GM18907 (cell line): ENCODE results near the gene MIAT.
"Not testable (repeated sequence)": the region's sequence is repeated elsewhere in the genome, so short reads cannot be mapped to it uniquely, and the experiment has no call there.

ENCODE experiments used
- ATAC-seq: cut with Tn5 transposase; IDR thresholded peaks from one replicate; pipeline ENCODE4 v1.9.1; 2021; ENCODE audit warnings: mild to moderate bottlenecking, moderate library complexity; ENCODE audit not compliant: unreplicated experiment

The MIAT gene

DNA sequence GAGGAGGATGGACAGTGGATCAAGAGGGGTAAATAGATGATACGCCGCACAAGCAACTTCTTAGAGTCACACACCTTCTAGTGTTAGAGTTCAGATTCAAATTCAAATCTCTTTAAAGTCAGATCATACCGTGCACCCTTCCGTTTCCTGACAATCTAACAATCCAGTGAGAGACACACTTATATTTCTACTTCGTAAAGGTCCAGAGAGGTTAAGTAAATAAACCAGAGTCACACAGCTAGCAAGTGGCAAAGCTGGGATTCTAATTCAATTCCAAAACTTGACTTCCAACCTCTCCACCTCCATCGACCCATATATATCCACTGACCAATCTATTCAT is 34.0 kb downstream of the MIAT start:
- ATAC-seq: no peak

DNA sequence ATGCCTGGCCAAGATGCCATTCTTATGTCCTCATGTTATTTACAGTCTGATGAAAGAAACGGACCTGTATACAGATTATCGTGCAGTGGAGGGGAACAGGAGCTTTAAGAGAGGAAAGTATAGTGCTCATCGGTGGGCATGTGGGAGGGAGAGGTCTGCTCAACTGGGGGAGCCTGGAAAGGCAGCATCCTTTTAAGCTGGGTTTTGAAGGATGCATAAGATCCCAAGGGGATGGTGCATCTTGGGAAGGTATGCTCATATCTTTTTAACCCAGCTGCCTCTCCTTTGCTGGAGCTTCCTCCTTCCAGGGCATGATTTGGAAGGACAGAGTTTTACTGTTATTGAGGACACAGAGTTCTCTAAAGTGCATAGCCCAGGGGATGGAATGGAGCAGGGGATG is 34.8 kb downstream of the MIAT start:
- ATAC-seq: no peak

DNA sequence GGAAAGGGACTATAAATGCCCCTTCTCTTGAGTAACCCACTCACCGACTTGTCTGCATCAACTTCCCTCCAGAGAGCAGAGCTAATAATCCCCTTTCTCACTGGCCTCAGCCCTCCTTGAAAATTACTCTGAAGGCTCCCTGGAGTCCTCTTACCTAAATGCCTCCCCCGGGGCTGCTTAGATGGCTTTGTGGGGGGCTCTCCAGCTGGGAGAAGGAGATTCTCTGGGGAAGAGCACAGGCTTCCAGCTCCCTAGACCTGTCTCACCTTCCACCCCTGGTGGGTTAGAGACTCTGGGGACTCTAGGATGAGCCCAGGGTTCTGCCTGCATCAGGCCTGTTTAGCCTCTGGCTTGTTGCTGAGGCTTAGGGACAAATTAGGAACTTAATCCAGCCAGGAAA is 39.8 kb downstream of the MIAT start:
- ATAC-seq: no peak

DNA sequence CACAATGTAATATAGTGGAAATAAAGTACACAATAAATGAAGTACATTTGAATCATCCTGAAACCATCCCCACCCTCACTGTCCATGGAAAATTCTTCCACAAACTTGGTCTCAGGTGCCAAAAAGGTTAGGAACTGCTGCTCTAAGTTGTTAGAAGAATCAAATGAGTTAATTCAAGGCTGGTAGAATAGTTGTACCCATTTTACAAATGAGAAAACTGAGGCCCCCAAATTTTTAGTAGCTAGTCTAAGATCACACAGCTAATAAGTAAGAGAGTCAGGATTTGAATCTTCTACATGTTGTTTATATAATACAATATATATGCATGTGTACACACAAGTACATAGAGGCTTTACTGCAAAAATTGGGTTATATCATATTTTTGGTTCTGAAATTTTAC is 43.1 kb downstream of the MIAT start:
- ATAC-seq: no peak

DNA sequence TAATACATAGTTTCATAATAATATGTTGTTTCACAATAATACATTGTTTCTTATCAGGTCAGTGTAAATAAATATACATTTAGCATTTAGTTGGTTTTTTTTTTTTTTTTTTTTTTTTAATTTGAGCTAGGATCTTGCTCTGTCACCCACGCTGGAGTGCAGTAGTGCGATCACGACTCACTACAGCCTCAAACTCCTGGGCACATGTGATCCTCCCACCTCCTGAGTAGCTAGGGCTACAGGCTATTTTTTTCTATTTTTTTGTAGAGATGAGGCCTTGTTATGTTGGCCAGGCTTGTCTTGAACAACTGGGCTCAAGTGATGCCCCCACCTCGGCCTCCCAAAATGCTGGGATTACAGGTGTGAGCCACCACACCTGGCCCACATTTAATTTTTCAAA is 43.5 kb downstream of the MIAT start:
- ATAC-seq: no peak

DNA sequence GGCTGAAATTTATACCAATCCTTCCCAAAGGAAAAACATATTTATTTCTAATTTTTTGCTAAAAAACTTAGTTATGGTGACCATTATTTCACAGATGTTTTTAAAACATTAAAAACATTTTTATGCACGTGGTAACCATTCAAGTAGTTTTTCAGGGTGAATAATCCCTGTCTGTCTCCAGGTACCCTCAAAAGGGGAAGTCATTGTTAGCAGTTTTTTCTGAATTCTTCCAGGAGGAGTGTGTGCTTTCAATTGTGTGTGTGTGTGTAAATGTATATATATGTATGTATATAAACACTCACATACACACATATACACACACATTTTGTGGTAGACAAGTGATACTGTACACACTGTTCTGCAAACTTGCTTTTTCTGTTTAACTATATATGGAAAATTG is 43.9 kb downstream of the MIAT start:
- ATAC-seq: no peak

DNA sequence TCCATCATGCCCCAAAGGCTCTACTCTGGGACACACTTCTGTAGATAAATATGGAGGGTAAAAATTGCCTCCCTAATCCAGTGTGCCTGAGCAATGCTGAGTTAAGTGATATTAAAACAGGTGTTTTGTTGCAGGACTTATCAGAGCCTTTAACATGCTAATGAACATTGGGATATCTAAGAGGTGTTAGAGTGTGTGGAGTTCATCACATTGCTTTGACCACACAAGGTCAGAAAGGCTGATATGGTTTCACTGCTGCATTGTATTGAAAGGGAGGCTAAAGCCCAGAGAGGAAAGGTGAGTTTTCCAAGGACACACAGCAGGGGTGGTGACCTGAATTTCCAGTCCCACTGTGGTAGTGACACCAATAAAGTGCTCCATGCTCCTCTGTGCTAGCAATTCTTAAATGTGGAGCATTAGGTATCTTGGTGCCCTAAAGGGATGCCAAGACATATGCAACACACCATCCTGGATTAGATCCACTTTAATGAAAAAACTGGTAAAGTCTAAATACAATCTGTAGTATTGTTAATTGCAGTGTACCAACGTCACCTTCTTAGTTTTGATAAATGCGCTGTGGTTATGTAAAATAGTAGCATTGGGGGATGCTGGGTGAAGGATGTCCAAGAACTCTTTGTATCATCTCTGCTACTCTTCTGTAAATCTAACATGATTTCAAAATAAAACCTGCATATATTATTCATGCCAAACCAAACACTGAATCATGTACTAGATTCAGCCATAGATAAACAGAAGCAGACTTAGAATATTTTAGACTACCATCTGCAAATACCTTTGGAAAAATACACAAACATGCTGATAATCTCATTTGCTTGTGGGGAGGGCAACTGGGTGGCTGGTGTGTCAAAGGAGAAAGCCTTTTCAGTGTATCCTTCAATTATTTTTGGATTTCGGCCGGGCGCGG is 45.8 kb downstream of the MIAT start:
- no peak for ATAC-seq

DNA sequence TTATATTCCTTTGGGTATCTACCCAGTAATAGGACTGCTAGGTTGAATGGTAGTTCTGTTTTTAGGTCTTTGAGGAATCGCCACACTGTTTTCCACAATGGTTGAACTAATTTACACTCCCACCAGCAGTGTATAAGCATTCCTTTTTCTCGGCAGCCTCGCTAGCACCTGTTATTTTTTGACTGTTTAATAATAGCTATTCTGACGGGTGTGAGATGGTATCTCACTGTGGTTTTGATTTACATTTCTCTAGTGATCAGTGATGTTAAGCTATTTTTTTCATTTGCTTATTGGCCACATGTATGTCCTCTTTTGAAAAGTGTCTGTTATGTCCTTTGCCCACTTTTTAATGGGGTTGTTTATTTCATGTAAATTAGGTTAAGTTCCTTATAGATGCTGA is 48.0 kb downstream of the MIAT start:
- not testable (repeated sequence) for ATAC-seq

DNA sequence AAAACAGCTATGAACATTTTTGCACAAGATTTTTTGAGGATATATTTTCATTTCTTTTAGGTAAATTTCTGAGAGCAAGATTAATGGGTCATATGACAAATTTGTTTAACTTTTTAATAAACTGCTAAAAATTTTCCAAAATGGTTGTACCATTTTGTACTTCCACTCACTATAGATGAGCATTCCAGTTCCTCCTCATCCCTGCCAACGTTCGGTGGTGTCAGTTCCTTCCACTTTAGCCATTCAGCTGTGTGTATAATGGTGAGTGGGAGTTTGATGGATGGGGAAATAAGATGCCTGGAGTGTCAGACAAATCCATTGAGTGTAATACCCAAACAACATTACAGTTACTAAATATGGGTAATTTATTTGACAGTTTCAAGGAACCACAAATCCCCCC is 49.7 kb downstream of the MIAT start:
- no peak for ATAC-seq

DNA sequence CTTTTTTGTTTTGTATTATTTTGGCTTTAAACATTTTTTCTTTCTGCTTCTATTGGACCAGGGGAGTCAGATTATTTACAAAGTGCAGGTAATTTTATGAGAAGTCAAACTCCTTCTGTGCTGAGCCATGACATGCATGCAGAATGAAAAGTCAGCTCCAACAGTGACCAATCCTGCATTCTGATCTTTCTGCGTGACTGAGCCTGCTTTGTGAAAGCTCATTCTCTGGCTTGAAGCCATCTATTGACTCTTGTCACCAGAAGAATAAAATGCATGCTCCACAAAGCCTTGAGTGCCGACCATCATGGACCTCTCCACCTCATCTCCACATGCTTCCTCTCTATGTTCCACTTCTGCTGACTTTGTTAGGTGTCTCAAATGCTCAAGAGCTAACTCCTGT is 50.2 kb downstream of the MIAT start:
- no peak for ATAC-seq

DNA sequence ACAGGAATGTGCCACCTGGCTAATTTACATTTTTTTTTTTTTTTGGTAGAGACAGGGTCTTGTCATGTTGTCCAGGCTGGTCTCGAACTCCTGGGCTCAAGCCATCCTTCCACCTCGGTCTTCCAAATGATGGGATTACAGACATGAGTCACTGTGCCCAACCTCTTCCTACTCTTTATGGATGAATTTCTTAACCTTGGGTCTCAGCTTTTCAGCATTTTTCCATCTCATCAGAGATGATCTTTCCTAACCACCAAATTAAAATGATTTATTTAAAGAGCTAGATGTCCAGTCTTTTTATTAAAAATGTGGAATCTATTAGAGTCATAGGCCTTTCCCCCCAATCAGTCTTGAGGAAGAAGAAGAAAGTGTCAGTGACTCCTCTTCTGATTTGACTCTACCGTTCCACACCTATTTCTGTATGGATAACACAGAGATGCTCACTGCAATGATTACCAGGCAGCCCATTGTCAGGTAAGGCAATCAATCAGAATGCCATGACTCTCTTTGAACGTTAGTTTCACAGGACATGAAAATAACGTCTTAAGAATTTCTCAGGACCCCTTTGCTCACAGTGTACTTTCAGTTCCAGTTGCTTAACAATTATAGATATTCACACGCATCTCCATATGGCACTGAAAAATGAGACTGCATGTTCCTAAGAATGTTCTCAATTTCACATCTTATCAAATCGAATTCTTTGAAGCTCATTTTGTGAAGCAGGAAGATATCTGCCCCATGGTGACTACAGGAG is 51.0 kb downstream of the MIAT start:
- no peak for ATAC-seq

DNA sequence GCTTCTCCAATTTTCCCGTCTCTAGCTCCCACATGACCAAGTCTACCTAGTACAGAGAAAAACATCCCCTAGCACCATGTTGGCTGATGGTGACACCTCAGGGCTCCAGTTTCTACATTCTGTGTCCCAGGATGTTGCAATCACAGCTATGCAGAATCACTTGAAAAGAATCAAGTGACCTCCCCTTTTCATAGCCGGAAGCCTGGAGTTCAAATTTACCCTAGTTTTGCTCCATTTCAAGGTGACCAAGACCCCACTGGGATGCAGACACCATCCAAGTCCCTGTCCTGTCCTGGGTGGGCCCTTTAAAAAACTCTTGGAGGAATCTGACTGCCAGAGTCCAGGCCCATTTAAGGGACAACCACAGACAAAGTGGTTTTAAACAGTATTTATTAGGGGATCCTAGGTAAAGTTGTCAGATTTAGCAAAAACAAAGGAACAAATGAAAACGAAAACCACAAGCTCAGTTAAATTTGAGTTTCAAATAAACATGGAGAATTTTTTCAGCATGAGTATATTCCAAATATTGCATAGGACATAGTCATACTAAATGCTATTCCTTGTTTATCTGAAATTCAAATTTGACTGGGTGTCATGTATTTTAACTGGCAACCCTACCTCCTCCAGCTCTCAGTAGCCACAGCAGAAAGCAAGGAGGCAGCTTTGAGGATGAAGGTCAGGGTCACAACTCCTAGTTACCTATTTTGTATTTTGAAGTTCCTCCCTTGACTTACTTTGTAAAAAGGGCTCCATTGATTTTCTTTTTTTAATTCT is 52.4 kb downstream of the MIAT start:
- ATAC-seq: no peak

DNA sequence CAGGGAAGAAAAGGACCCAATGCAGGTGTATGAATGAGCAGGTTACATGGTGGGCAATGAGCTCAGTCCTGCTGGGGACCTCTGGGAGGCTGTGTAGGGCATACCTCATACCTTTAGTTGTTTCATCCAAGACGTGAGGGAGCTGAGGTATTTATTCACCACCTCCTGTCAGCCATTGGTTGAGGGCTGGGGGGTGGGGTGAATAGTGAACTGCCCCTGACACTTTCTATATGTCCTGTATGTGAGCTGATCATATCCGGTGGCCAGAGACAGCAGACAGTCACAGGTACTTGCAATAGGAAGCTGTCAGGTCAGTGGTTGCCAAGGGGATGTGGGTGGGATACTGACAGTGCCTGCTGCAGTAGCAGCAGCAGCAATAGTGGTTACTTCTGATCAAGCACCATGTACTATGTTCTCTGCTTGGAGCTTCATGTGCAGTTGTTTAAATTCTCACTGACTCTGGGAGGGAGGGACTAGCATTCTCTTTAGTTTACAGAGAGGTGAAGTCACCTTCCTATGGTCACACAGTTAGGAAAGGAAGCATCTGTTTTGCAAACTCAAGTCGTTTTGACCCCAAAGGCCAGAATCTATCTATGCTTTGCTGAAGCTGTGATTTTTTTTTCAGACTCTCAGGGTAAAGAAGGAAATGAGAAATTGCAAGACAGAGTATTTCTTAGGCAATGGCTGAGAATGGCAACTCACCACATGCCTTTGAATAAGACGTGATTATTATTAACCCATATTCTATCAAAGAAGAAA is 54.0 kb downstream of the MIAT start:
- no peak for ATAC-seq

DNA sequence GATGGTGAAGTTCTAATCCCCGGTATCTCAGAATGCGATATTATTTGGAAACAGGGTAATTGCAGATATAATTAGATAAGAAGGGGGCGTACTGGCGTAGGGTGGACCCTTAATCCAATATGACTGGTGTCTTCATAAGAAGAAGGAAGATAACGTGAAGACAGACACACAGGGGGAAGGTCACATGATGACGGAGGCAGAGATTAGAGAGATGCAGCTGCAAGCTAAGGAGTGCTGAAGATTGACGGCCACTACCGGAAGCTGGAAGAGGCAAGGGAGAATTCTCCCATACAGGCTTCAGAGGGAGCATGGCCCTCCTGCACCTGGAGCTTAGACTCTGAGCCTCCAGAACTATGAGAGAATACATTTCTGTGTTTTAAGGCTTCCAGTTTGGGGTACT is 54.8 kb downstream of the MIAT start:
- no peak for ATAC-seq

DNA sequence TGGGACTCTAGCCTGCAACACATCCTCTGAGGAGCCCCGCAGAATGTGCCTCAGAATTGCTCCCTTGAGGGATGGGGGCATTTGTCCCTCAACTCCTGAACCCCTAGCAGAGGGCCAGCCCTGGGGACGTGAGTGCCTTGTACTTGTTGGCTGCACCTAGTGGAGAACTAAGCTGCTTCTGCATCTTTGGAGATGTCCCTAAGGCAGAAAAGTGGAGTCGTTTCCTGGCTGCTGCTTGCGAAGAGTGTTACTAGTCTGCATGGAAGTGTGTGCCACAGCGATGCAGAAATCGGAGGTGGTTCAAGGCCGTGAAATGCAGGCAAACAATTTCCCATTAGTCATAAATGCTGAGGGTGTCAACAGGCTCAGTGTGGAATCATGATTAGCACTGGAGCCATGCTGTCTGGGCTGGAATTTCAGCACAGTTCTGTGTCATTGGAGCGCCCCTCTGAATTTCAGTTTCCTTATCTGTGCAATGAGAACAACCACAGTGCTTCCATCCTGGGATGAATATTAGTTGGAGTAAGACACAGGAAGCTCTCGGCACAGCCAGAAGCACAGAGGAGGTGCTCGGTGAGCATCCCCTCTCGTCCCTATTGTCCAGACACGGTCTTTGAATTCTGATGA is 56.5 kb downstream of the MIAT start:
- no peak for ATAC-seq

DNA sequence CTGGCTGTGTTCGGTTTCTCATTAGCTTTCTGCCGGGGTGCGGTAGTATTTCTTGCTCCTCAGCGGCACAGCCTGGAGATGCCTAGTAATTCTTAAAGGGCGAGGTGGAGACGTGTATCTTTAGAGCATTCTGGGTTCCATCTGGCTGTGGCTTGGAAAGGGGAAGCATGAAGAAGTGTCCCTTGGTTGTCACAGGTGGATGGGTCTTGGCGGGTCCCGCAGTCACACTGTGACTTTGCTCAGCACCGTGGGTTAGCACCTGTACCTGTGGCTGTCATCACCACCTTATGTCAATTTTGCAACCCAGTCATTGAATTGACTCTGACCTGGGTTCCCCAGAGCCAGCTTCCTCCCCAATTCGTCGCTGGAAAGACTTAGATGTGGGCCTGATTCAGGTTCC is 57.6 kb downstream of the MIAT start:
- ATAC-seq: no peak

DNA sequence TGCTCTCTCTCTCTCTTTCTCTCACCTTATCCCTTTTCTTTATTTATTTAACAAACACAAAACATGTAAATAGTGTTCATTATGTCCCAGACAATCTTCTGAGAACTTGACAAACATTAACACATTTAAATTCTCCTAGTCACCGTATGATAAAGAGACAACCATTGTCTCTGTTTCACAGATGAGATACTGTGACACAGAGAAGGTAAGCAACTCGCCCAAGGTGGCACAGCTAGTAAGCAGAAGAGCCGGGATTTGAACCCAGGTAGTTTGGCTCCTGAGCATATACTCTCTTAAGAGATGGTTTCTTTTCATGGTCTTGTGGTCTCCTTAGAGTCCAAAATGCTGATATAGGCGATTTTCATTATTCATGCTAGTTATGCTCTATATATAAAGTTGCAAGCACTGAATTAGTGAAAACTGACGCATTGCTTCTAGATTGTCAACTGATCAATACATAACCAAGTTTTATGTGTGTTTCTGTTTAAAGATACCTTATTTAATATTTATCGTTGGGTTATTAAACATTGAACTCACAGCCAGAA is 58.1 kb downstream of the MIAT start:
- no peak for ATAC-seq

DNA sequence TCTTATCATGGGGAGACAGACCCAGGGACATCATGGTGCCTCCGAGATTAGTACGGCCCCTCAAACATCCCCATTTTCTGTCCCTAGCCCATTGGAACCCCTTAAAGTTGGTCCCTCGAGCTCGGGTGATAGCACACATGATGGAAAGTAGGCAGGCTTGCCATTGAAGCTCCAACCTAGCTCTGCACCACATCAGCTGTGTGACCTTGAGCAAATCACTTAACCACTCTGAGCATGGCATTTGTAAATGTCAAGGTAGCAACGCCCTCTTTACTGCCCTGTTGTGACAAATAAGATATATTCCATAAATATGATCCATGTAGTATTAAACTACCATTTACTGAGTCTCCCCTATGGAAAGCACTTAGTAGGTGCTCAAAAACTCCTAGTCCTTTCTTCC is 61.1 kb downstream of the MIAT start:
- ATAC-seq: no peak

DNA sequence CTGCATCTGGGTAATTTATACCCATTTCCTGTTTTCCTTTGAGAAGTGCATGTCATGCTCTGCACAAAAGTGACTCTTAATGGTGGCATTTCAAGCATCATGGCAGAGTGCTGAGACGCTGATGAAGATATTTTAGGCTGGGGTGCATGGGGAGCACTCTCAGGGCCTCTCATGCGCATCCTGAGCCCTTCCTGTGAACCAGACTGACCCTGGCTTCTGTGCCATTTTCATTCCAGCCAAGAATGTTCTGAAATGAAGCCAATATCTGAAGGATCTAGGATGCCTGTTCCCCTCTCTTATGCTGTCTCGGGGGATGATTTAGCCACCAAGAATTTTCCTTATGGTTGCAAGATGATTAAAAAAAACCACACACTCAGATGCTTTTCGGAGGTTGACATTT is 61.5 kb downstream of the MIAT start:
- no peak for ATAC-seq

DNA sequence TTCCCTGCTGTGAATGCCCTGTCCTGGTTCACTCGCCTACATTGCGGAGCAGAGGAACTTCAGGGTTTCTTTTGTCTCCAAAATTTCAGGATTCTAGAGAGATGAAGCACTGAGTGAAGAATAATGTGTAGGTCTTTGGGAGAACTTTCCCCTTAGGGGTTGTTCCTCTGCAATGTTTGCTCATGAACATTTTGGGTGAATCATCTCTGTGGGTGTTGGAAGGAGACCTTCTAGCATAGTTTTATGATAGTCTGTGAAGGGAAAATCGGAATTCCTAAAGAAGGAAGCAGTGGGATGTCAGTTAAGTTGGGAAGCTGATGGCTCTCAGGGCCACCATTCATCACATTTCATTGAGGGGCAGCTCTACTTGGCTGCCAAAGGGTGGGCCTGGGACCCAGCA is 64.8 kb downstream of the MIAT start:
- ATAC-seq: no peak
